GM10266 (cell line): ENCODE measurements around the gene RSBN1L.
"Not testable (repeated sequence)": the region's sequence is repeated elsewhere in the genome, so short reads cannot be mapped to it uniquely, and the experiment has no call there.

Source experiments
- DNase-seq: peaks from one replicate; pipeline ENCODE4 v3.0.0; 2012; ENCODE audit errors: extremely low spot score
- CTCF ChIP-seq: IDR thresholded peaks from 2 replicates; pipeline ENCODE4 v1.5.1; 2012; ENCODE audit warnings: mild to moderate bottlenecking, low read depth; ENCODE audit not compliant: control insufficient read depth, insufficient read depth; ENCODE audit errors: missing control alignments

RSBN1L gene

DNA sequence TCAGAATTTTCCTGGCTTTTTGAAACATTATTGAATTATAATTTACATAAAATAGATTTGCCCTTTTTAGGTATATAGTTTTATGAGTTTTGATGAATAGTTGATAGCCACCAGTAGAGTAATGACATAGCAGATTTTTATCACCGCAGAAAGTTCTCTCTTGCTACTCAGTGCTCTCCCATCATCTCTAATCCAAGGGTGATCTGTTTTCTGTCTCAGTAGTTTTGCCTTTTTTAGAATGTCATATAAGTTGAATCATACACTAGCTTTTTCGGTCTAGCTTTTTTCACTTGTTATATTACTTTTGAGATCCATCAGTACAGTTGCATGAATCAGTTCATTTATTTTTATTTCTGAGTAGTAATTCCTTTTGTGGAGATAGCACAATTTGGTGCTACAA, 17.9 kb downstream of the RSBN1L start:
- TF ChIP-seq CTCF: no peak
- no peak for DNase-seq

GRCh38 chr7:77714931-77715330, 18.7 kb downstream of the RSBN1L start:
- DNase-seq: not testable (repeated sequence)

DNA sequence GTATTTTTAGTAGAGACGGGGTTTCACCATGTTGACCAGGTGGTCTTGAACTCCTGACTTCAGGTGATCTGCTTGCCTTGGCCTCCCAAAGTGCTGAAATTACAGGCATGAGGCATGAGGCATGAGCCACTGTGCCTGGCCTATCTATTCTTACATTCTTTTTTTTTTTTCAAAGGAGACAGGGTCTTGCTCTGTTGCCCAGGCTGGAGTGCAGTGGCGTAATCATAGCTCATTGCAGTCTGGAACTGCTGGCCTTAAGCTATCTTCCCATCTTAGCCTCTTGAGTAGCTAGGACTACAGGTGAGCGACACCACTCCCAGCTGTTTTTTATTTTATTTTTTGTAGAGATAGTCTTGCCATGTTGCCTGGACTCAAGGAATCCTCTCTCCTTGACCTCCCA, 20.5 kb downstream of the RSBN1L start:
- TF ChIP-seq CTCF: no peak
- DNase-seq: no peak

DNA sequence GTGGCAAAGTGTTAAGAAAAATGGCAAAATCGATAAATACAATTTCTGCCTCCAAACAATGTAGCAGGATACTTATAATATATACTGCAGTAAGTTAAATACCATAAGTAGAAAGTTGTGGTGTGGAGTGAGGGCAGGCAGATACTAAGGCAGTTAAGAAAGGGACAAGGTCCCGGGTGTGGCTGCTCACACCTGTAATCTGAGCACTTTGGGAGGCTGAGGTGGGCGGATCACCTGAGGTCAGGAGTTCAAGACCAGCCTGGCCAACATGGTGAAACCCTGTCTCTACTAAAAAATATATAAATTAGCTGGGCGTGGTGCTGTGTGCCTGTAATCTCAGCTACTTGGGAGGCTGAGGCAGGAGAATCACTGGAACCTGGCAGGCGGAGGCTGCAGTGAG, 21.3 kb downstream of the RSBN1L start:
- not testable (repeated sequence) for DNase-seq

DNA sequence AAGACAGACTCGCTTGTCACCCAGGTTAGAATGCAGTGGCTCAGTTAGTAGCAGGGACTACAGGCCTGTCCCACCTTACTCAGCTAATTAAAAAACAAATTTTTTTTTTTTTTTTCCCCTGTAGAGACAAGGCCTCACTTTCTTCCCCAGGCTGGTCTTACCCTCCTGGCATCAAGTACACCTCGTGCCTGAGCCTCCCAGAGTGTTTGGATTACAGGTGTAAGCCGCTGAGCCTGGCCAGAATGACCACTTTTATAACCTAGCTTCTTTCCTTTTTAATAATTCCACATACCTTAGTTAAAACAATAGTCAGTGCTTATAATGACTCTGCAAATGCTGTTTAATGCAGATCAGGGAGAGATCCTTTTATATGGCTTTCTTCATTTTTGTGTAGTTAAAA, 31.3 kb downstream of the RSBN1L start:
- DNase-seq: no peak
- TF ChIP-seq CTCF: no peak

DNA sequence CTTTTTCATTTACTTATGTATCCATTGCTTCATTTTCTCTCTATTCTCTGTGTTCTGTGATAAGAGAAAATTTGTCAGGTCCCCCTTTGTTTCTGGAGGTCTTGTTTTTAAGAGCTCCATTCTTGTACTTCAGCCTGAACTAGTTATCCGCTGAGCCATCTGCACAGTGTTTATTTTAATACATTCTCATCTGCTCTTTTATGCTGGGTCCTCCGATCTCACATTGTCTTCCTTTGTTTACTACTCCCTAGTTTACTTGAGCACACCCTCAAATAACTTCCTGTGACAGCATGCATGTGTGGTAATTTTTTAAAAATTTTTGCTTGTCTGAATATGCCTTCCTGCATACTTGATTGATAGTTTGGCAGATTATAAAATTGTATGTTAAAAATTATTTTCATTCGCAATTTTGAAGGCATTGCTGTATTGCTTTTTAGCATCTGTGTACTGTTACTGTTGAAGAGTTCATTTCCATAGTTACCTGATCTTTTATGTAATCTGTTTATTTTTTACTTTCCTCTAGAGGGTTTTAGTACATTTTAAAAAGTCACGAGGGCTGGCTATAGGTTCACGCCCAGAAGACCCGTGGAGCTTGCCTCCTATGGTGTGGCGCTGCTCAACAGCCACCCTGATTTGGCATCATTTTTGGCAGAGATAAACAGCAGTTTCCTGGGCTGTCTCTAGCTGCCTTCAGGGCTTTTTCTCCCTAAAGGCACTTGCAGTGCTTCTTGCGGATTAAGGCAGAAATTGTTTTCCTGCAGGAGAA, 31.9 kb downstream of the RSBN1L start:
- no peak for DNase-seq
- no peak for TF ChIP-seq CTCF

GRCh38 chr7:77729574-77730348, 33.5 kb downstream of the RSBN1L start:
- no peak for DNase-seq
- no peak for TF ChIP-seq CTCF

DNA sequence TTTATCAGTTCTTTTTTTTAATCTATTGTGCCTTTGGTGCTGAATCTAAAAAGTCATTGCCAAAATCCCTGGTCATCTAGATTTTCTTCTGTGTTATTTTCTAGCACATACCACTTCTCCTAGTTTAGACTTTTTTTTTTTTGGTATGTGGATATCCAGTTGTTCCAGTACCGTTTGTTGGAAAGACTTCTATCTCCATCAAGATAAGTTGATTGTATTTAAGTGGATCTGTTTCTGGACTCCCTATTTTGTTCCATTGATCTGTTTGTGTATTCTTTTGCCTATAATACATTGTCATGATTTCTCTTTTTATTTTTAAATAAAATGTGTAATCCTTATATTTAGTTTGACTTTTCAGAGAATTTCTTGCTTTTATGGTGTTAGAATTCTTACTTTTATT, 35.5 kb downstream of the RSBN1L start:
- no peak for TF ChIP-seq CTCF
- no peak for DNase-seq
